Fibroblast of pulmonary artery (primary cell): ENCODE results near the gene NOS1AP.
A peak's percentile ranks its signal among the peaks of the same experiment; 100 is the strongest.

Experiments
- DNase-seq: peaks from one replicate; pipeline ENCODE4 v3.0.0-alpha.2; 2010; ENCODE audit warnings: low read depth
- H3K4me3 ChIP-seq: replicated peaks from 2 replicates; pipeline ENCODE4 v1.5.1; 2011; ENCODE audit warnings: low read depth, mild to moderate bottlenecking, control low read depth, low read length, moderate library complexity
- CTCF ChIP-seq: IDR thresholded peaks from 2 replicates; pipeline ENCODE4 v1.5.1; 2011; ENCODE audit warnings: mild to moderate bottlenecking, control low read depth, low read length, inconsistent platforms; ENCODE audit errors: missing control alignments

Gene NOS1AP

GRCh38 chr1:162138599-162139181 lies 69.2 kb downstream of the NOS1AP start:
- no peak for TF ChIP-seq CTCF
- no peak overlapping the region for H3K4me3 ChIP-seq
- DNase-seq, result no peak

GRCh38 chr1:162139211-162139610 lies 69.7 kb downstream of the NOS1AP start:
- no peak overlapping the region for H3K4me3 ChIP-seq
- no peak for TF ChIP-seq CTCF
- no peak for DNase-seq

- H3K4me3 ChIP-seq, result no peak overlapping the region
- TF ChIP-seq CTCF, result no peak
- DNase-seq, result peak; percentile 48
Observed at GRCh38 chr1:162141281-162142054, 72.0 kb downstream of the NOS1AP start.

DNA sequence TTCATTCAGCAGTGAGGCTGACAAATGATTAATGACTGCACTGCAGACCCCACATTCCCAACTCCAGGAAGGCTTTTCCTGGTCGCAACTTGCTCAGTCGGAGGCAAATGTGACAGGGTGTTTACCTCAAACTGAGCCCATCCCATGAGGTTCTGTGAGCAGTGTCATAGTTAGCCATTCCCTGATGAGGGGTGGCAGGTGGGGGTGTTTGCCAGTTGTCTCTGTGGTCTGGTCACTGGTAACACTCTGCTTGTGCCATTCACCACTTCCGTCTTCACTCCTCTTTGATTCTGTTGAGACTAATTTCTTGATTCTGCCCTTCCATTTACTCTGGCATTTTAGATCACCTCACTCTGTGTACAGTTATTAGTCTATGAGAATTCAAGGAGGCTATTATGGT lies 73.5 kb downstream of the NOS1AP start:
- no peak for TF ChIP-seq CTCF
- H3K4me3 ChIP-seq, result no peak overlapping the region
- no peak for DNase-seq

DNA sequence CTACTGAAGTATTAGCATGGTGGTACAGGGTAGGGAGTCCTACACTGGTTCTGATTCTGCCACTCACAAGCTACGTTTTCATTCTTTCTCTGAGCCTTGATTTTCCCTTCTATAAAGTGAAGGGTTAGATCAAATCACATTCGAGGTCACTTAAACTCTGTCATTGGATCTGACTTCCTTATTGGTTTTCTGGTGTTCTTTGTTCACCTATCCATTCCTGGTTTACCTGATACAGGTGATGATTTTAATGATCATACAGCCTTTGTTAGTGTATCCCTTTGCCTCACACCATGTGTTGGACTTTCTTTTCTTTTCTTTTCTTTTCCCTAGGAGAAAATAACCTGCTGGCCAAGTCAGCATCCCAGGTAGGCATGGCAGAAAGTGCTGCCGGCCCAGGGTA lies 74.8 kb downstream of the NOS1AP start:
- H3K4me3 ChIP-seq, result no peak overlapping the region
- DNase-seq, result no peak
- TF ChIP-seq CTCF, result no peak

GRCh38 chr1:162144853-162145252 lies 75.4 kb downstream of the NOS1AP start:
- no peak overlapping the region for H3K4me3 ChIP-seq
- no peak for TF ChIP-seq CTCF
- DNase-seq, result no peak
